ENCODE data around the gene TNIP2.

DNA sequence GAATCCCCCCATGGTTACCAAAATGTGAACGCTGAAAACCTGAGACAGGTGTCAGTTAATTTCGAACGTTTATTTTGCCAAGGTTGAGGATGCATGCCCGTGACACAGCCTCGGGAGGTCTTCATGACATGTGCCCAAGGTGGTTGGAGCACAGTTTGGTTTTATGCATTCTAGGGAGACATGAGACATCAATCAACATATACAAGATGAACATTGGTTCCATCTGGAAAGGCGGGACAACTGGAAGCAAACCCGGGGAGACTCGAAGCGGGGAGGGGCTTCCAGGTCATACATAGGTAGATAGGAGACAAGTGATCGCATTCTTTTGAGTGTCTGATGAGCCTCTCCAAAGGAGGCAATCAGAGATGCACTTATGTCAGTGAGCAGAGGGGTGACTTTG lies 25.8 kb upstream of the TNIP2 start:
- TF ChIP-seq, protein P1, sequence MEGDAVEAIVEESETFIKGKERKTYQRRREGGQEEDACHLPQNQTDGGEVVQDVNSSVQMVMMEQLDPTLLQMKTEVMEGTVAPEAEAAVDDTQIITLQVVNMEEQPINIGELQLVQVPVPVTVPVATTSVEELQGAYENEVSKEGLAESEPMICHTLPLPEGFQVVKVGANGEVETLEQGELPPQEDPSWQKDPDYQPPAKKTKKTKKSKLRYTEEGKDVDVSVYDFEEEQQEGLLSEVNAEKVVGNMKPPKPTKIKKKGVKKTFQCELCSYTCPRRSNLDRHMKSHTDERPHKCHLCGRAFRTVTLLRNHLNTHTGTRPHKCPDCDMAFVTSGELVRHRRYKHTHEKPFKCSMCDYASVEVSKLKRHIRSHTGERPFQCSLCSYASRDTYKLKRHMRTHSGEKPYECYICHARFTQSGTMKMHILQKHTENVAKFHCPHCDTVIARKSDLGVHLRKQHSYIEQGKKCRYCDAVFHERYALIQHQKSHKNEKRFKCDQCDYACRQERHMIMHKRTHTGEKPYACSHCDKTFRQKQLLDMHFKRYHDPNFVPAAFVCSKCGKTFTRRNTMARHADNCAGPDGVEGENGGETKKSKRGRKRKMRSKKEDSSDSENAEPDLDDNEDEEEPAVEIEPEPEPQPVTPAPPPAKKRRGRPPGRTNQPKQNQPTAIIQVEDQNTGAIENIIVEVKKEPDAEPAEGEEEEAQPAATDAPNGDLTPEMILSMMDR (conservative IDR thresholded peaks at IDR 0.05; ENCODE audit: low read depth, low read length) = no peak
- no peak for TF ChIP-seq EZH2 (IDR thresholded peaks at IDR 0.05; ENCODE audit: borderline replicate concordance, low read depth, low read length, poor library complexity, severe bottlenecking)

All from A673 (cell line).